Epithelial cell of proximal tubule (primary cell): ENCODE data around the gene NDUFAF3. TPM values are rescaled to one million over a fixed set of nuclear protein-coding genes. Genes with fewer than 3 reads are reported as not detected.
A peak's percentile ranks its signal among the peaks of the same experiment; 100 is the strongest.

ENCODE experiments used
- DNase-seq: peaks from one replicate; pipeline ENCODE4 v3.0.0-alpha.2; 2011; ENCODE audit warnings: low read depth
- H3K4me3 ChIP-seq: 2 replicates; pipeline ENCODE4 v1.5.1; 2011; ENCODE audit warnings: low read depth, mild to moderate bottlenecking, low read length
- CTCF ChIP-seq: conservative IDR thresholded peaks from 2 replicates; pipeline ENCODE4 v1.5.1; 2012; ENCODE audit warnings: low read depth, mild to moderate bottlenecking, low read length
- total RNA-seq: library from RNA; depleted of rRNA; stranded (reverse); fragments of >200 nt; gene quantifications from 2 replicates; pipeline ENCODE4 v1.2.3, GENCODE V29; 2015

The NDUFAF3 gene
- total RNA-seq, 1 donor from 2014 or later, result 160 TPM

- no peak for TF ChIP-seq CTCF
- DNase-seq, result no peak
- peak overlapping the region; percentile 92 for H3K4me3 ChIP-seq
Observed at GRCh38 chr3:49020330-49021212, 1.4 kb upstream of the NDUFAF3 start.

GRCh38 chr3:49021213-49021812 is 608 bp upstream of the NDUFAF3 start:
- peak; percentile 72 for DNase-seq
- TF ChIP-seq CTCF, result no peak
- H3K4me3 ChIP-seq, result peak overlapping the region; percentile 92

GRCh38 chr3:49022688-49023171 is 809 bp downstream of the NDUFAF3 start:
- no peak for TF ChIP-seq CTCF
- no peak for DNase-seq

GRCh38 chr3:49023775-49024174 is 1.9 kb downstream of the NDUFAF3 start:
- no peak for TF ChIP-seq CTCF
- H3K4me3 ChIP-seq, result no peak overlapping the region
- no peak for DNase-seq

More at GRCh38 chr3:49022688-49023171, 809 bp downstream of the NDUFAF3 start:
- H3K4me3 ChIP-seq, result peak overlapping the region; percentile 92

- TF ChIP-seq CTCF, result no peak
- DNase-seq, result no peak
- H3K4me3 ChIP-seq, result no peak overlapping the region
Observed at GRCh38 chr3:49024449-49024848, 2.5 kb downstream of the NDUFAF3 start.

GRCh38 chr3:49025005-49025792 is 3.3 kb downstream of the NDUFAF3 start:
- no peak overlapping the region for H3K4me3 ChIP-seq
- no peak for TF ChIP-seq CTCF
- no peak for DNase-seq
